Kidney epithelial cell (primary cell): Measurements from ENCODE around the gene XRCC4. TPM values are rescaled to one million over a fixed set of nuclear protein-coding genes. Genes with fewer than 3 reads are reported as not detected.

Experiments used
- DNase-seq: peaks from one replicate; pipeline ENCODE4 v3.0.0-alpha.2; 2010; ENCODE audit warnings: low read depth
- H3K27me3 ChIP-seq: 2 replicates; pipeline ENCODE4 v1.6.0; 2011; ENCODE audit warnings: low read length; ENCODE audit not compliant: control insufficient read depth, insufficient read depth
- H3K36me3 ChIP-seq: 2 replicates; pipeline ENCODE4 v1.5.1; 2011; ENCODE audit warnings: low read length; ENCODE audit not compliant: control insufficient read depth, insufficient read depth
- H3K4me3 ChIP-seq: 2 replicates; pipeline ENCODE4 v1.5.1; 2011; ENCODE audit warnings: low read depth, mild to moderate bottlenecking, control low read depth, low read length
- CTCF ChIP-seq: IDR thresholded peaks from 2 replicates; pipeline ENCODE4 v1.5.1; 2011; ENCODE audit warnings: mild to moderate bottlenecking, moderate library complexity, low read length, control low read depth, inconsistent platforms; ENCODE audit not compliant: insufficient read depth, poor library complexity, severe bottlenecking
- total RNA-seq: library from RNA; depleted of rRNA; stranded (reverse); fragments of >200 nt; gene quantifications from 2 replicates; pipeline ENCODE4 v1.2.3, GENCODE V29; 2015

XRCC4 gene
- total RNA-seq, 1 donor from 2014 or later, result 7.6 TPM

- Histone ChIP-seq H3K36me3 (no peaks in the 10 kb centered on the region), H3K27me3 (no peaks in the 10 kb centered on the region), H3K4me3 (no peak overlapping the region)
- no peak for TF ChIP-seq CTCF
- no peak for DNase-seq
Observed at GRCh38 chr5:83364312-83365299, 287.3 kb downstream of the XRCC4 start.

- Histone ChIP-seq H3K36me3 (no peaks in the 10 kb centered on the region), H3K4me3 (no peak overlapping the region), H3K27me3 (no peaks in the 10 kb centered on the region)
- no peak for TF ChIP-seq CTCF
- no peak for DNase-seq
Observed at GRCh38 chr5:83368319-83368718, 291.0 kb downstream of the XRCC4 start.

- no peaks in the 10 kb centered on the region for H3K27me3 ChIP-seq
- no peak overlapping the region for H3K4me3 ChIP-seq
- DNase-seq, result no peak
- no peaks in the 10 kb centered on the region for H3K36me3 ChIP-seq
- TF ChIP-seq CTCF, result no peak
Observed at GRCh38 chr5:83368835-83369234, 291.5 kb downstream of the XRCC4 start.

- Histone ChIP-seq H3K36me3 (no peaks in the 10 kb centered on the region), H3K27me3 (no peaks in the 10 kb centered on the region), H3K4me3 (no peak overlapping the region)
- no peak for DNase-seq
- no peak for TF ChIP-seq CTCF
Observed at GRCh38 chr5:83370957-83371356, 293.6 kb downstream of the XRCC4 start.

- no peaks in the 10 kb centered on the region for H3K27me3 ChIP-seq
- TF ChIP-seq CTCF, result no peak
Observed at GRCh38 chr5:83371726-83372125, 294.4 kb downstream of the XRCC4 start.

GRCh38 chr5:83374547-83374946, 297.2 kb downstream of the XRCC4 start:
- Histone ChIP-seq H3K36me3 (no peaks in the 10 kb centered on the region), H3K27me3 (no peaks in the 10 kb centered on the region), H3K4me3 (no peak overlapping the region)
- DNase-seq, result no peak
- no peak for TF ChIP-seq CTCF

More at GRCh38 chr5:83371726-83372125, 294.4 kb downstream of the XRCC4 start:
- Histone ChIP-seq H3K4me3 (no peak overlapping the region), H3K36me3 (no peaks in the 10 kb centered on the region)
- DNase-seq, result no peak
